Tibial artery (tissue), 4 donors: ENCODE measurements around the gene ATG4B.

Experiments
- DNase-seq, 2 donors: peaks; one replicate each; pipeline ENCODE4 v3.0.0-alpha.2; 2019
- H3K27ac ChIP-seq, 2 donors: fragments of 200-600 bp; sonication (generic) in 1 of 2; 1 replicate in 1 of 2; 2 replicates in 1 of 2; pipeline ENCODE4 v1.5.1; 2018 to 2019; ENCODE audit warnings: mild to moderate bottlenecking in 1 of 2
- H3K27me3 ChIP-seq, 2 donors: fragments of 200-600 bp; sonication (generic) in 1 of 2; one replicate each; pipeline versions ENCODE4 v1.5.1 to v1.6.0; 2016 to 2019
- H3K36me3 ChIP-seq, 3 donors: fragments of 200-600 bp; sonication (generic) in 2 of 3; one replicate each; pipeline ENCODE4 v1.5.1; 2016 to 2019; ENCODE audit warnings: mild to moderate bottlenecking in 2 of 3
- H3K4me1 ChIP-seq, 4 donors: fragments of 200-600 bp; sonication (generic) in 2 of 4; 1 replicate in 3 of 4; 2 replicates in 1 of 4; pipeline ENCODE4 v1.5.1; 2016 to 2019
- H3K4me3 ChIP-seq, 2 donors: fragments of 200-600 bp; sonication (generic) in 1 of 2; 1 replicate in 1 of 2; 2 replicates in 1 of 2; pipeline ENCODE4 v1.5.1; 2018 to 2019; ENCODE audit warnings: mild to moderate bottlenecking in 2 of 2
- H3K9me3 ChIP-seq, 3 donors: fragments of 200-600 bp; sonication (generic) in 1 of 3; one replicate each; pipeline ENCODE4 v1.5.1; 2016 to 2019
- intact Hi-C: fragments of 100-400 bp; cut with DNase I; formaldehyde crosslinking; loops from one replicate; pipeline ENCODE4 v1.15.0; 2023; ENCODE audit warnings: low total_unique reads
- TF ChIP-seq, protein P1 (sequence below), 2 experiments: fragments of 200-600 bp in 1 of 2; fragments of 450-650 bp in 1 of 2; IDR thresholded peaks; one replicate each; pipeline ENCODE4 v1.5.1; 2017 to 2019; ENCODE audit warnings: antibody characterized with exemption in 2 of 2, mild to moderate bottlenecking in 1 of 2, moderate library complexity in 1 of 2

The ATG4B gene

DNA sequence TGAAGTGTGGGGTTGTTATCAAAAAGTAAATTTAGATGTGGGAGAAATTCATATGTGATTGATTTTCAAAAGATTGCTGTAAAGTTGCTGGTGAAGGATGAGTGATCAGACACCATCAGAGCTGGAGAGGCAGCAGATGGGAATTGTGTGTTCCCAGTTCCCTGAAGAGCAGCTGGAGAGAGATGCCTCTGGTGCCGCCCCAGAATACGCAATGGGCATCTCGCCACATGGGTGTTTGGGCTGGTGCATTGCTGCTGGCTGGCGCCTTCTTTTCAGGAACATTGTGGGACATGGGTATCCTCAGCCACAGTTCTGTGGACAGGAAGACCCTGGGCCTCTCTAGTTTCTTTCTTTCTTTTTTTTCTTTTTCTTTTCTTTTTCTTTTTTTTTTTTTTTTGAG is 11.9 kb downstream of the ATG4B start:
- Histone ChIP-seq H3K36me3 (peaks cover 12 to 46% (median 33%) of the 10 kb centered on the region in 3 donors), H3K4me3 (no peak overlapping the region), H3K27ac (no peak overlapping the region), H3K4me1 (peaks cover 0 to 6% (median 0%) of the 10 kb centered on the region in 4 donors), H3K27me3 (no peaks in the 10 kb centered on the region), H3K9me3 (no peaks in the 10 kb centered on the region)
- TF ChIP-seq, protein P1, sequence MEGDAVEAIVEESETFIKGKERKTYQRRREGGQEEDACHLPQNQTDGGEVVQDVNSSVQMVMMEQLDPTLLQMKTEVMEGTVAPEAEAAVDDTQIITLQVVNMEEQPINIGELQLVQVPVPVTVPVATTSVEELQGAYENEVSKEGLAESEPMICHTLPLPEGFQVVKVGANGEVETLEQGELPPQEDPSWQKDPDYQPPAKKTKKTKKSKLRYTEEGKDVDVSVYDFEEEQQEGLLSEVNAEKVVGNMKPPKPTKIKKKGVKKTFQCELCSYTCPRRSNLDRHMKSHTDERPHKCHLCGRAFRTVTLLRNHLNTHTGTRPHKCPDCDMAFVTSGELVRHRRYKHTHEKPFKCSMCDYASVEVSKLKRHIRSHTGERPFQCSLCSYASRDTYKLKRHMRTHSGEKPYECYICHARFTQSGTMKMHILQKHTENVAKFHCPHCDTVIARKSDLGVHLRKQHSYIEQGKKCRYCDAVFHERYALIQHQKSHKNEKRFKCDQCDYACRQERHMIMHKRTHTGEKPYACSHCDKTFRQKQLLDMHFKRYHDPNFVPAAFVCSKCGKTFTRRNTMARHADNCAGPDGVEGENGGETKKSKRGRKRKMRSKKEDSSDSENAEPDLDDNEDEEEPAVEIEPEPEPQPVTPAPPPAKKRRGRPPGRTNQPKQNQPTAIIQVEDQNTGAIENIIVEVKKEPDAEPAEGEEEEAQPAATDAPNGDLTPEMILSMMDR (IDR thresholded peaks at IDR 0.05) = no peak
- intact Hi-C loops = no loop called here
- no peak for DNase-seq

DNA sequence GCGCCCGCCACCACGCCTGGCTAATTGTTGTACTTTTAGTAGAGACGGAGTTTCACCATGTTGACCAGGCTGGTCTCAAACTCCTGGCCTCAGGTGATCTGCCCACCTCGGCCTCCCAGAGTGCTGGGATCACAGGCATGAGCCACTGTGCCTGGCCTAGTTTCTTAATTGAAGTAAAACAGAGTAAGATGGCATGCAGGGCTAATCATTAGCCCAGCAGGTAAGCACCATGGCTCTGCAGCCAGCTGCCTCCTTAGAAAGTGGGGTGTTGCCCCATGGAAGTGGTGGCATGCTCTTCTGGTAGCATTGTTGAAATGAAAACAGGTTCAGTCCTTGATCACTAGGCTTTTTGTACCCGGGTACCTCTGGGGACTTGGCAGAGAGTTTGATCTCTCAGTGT is 12.4 kb downstream of the ATG4B start:
- Histone ChIP-seq H3K4me1 (peaks cover 0 to 6% (median 0%) of the 10 kb centered on the region in 4 donors), H3K4me3 (no peak overlapping the region), H3K27ac (no peak overlapping the region), H3K9me3 (no peaks in the 10 kb centered on the region), H3K36me3 (peaks cover 17 to 50% (median 38%) of the 10 kb centered on the region in 3 donors), H3K27me3 (no peaks in the 10 kb centered on the region)
- TF ChIP-seq, protein P1 (IDR thresholded peaks at IDR 0.05) = no peak
- intact Hi-C loops = no loop called here
- DNase-seq = no peak

DNA sequence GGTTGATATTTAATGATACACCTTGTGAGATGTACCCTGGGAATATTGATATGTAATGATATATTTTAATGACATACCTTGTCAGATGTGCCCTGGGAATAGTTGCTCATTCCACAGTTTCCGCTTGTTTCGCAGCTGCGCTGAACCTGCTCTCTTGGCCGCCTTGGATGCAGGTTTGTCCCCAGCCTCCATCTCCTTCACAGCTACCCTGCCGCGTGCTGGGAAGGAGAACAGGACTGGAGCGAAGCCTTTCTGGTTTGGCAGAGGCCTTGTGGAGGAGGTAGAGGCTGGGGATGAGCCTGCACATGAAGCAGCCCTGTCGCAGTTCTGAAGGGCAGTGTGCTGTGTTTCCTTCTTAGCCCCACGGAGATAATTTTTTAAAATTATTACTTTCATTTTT is 14.6 kb downstream of the ATG4B start:
- TF ChIP-seq, protein P1 (IDR thresholded peaks at IDR 0.05) = no peak
- Histone ChIP-seq H3K4me3 (no peak overlapping the region), H3K9me3 (no peaks in the 10 kb centered on the region), H3K4me1 (peaks cover 0 to 6% (median 0%) of the 10 kb centered on the region in 4 donors), H3K27me3 (no peaks in the 10 kb centered on the region), H3K27ac (no peak overlapping the region), H3K36me3 (peaks cover 34 to 65% (median 55%) of the 10 kb centered on the region in 3 donors)
- no peak for DNase-seq
- intact Hi-C loops = no loop called here

DNA sequence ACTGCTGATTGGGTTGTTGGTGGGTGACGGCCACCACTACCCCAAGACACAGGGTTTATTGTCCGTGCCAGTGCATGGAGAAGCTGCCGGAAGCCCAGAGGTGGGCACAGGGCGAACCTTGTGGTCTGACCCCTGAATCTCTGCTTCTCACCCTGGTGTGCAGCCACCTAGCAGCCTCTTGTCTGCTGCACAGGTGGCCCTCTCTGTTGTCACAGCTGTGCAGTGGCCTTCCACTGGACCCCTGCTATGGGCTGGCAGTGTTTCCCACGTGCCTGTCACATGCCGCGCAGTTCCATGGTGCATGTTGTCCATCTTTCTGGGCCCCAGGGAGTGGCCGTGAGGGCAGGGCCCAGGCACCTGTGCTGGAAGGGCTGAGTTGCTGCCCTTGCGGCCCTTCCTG is 15.2 kb downstream of the ATG4B start:
- H3K4me3 ChIP-seq = no peak overlapping the region

DNA sequence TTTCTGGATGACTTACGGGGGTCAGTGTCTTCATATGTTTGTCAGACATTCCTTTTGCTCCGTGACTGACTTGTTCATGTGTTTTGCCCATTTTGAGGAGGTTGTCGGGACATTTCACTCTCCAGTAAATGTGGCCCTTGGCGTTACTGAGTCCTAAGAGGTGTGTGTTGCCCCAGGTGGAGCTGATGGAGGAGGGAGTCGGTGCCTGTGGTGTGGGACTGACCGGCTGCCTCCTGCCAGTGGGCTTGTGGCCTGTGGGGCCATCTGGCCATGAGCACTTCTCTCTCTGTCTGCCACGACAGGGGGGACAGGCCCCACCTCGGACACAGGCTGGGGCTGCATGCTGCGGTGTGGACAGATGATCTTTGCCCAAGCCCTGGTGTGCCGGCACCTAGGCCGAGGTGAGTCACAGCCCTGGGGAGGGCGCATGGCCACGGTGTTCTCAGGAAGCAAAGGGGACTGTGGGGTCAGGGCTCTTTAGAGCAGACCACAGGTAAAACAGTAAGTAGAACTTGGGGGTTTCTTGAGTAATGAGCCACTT is 15.8 kb downstream of the ATG4B start:
- peaks cover 0 to 6% (median 0%) of the 10 kb centered on the region in 4 donors for H3K4me1 ChIP-seq
- TF ChIP-seq, protein P1 (IDR thresholded peaks at IDR 0.05) = no peak
- H3K27me3 ChIP-seq = no peaks in the 10 kb centered on the region
- DNase-seq = no peak
- intact Hi-C loops = no loop called here
- no peak overlapping the region for H3K4me3 ChIP-seq
- no peak overlapping the region for H3K27ac ChIP-seq
- no peaks in the 10 kb centered on the region for H3K9me3 ChIP-seq
- H3K36me3 ChIP-seq = peaks cover 44 to 75% (median 60%) of the 10 kb centered on the region in 3 donors

More for the DNA sequence above, 15.2 kb downstream of the ATG4B start:
- intact Hi-C loops = no loop called here
- peaks cover 38 to 69% (median 55%) of the 10 kb centered on the region in 3 donors for H3K36me3 ChIP-seq
- no peak overlapping the region for H3K27ac ChIP-seq
- H3K4me1 ChIP-seq = peaks cover 0 to 6% (median 0%) of the 10 kb centered on the region in 4 donors
- H3K27me3 ChIP-seq = no peaks in the 10 kb centered on the region
- H3K9me3 ChIP-seq = no peaks in the 10 kb centered on the region
- TF ChIP-seq, protein P1 (IDR thresholded peaks at IDR 0.05) = no peak
- DNase-seq = no peak
